DND-41 (cell line): ENCODE results near the gene NPRL2.

ENCODE experiments used
- ATAC-seq: fragments of 200-7000 bp; cut with Tn5 transposase; 3 replicates; pipeline ENCODE4 v1.9.1; 2021; ENCODE audit warnings: low read depth; ENCODE audit not compliant: insufficient read depth
- DNase-seq: peaks from one replicate; pipeline ENCODE4 v3.0.0-alpha.2; 2020
- H2AFZ ChIP-seq: 2 replicates; pipeline ENCODE4 v1.6.0; 2012; ENCODE audit warnings: low read depth, low read length
- H3K27ac ChIP-seq: 2 replicates; pipeline ENCODE4 v1.5.1; 2012; ENCODE audit warnings: low read length, inconsistent platforms
- H3K27me3 ChIP-seq: fragments of 200-600 bp; sonication (generic); 2 replicates; pipeline ENCODE4 v1.6.0; 2012; ENCODE audit warnings: low read length, mild to moderate bottlenecking, inconsistent platforms; ENCODE audit not compliant: insufficient read depth, poor library complexity
- H3K36me3 ChIP-seq: 2 replicates; pipeline ENCODE4 v1.5.1; 2012; ENCODE audit warnings: low read length, inconsistent platforms; ENCODE audit not compliant: insufficient read depth
- H3K4me1 ChIP-seq: 2 replicates; pipeline ENCODE4 v1.5.1; 2012; ENCODE audit warnings: mild to moderate bottlenecking, low read length; ENCODE audit not compliant: insufficient read depth
- H3K4me2 ChIP-seq: 2 replicates; pipeline ENCODE4 v1.6.0; 2012; ENCODE audit warnings: mild to moderate bottlenecking, moderate library complexity, low read length, inconsistent platforms; ENCODE audit not compliant: insufficient read depth
- H3K4me3 ChIP-seq, 2 experiments: fragments of 200-600 bp in 1 of 2; shearing (Covaris generic) in 1 of 2; 2 replicates each; pipeline ENCODE4 v1.5.1; 2012 to 2016; ENCODE audit warnings: inconsistent platforms in 2 of 2, low read length in 2 of 2, mild to moderate bottlenecking in 2 of 2, low read depth in 1 of 2, moderate library complexity in 1 of 2
- H3K79me2 ChIP-seq: 2 replicates; pipeline ENCODE4 v1.6.0; 2012; ENCODE audit warnings: low read length, inconsistent platforms; ENCODE audit not compliant: insufficient read depth
- H3K9ac ChIP-seq: 2 replicates; pipeline ENCODE4 v1.6.0; 2012; ENCODE audit warnings: low read depth, mild to moderate bottlenecking, inconsistent platforms, low read length, moderate library complexity
- H3K9me3 ChIP-seq: 2 replicates; pipeline ENCODE4 v1.5.1; 2012; ENCODE audit warnings: low read length, moderate library complexity, mild to moderate bottlenecking, inconsistent platforms; ENCODE audit not compliant: insufficient read depth, severe bottlenecking
- H4K20me1 ChIP-seq: 2 replicates; pipeline ENCODE4 v1.6.0; 2012; ENCODE audit warnings: low read length; ENCODE audit not compliant: insufficient read depth
- CTCF ChIP-seq: IDR thresholded peaks from 2 replicates; pipeline ENCODE4 v1.5.1; 2012; ENCODE audit warnings: borderline replicate concordance, low read length, moderate library complexity, mild to moderate bottlenecking; ENCODE audit not compliant: poor library complexity, severe bottlenecking; ENCODE audit errors: extremely low read depth
- EZH2 ChIP-seq: IDR thresholded peaks from 3 replicates; pipeline ENCODE4 v1.6.1; 2012; ENCODE audit warnings: borderline replicate concordance, low read depth, mild to moderate bottlenecking, moderate library complexity, low read length, inconsistent platforms; ENCODE audit not compliant: severe bottlenecking

NPRL2 gene

GRCh38 chr3:50380405-50381085 is 30.0 kb upstream of the NPRL2 start:
- DNase-seq (no peak), ATAC-seq (no peak)
- no peak overlapping the region for H3K4me3 ChIP-seq
- H3K9me3 ChIP-seq, result no peaks in the 10 kb centered on the region
- H3K79me2 ChIP-seq, result no peaks in the 10 kb centered on the region
- no peak overlapping the region for H3K4me2 ChIP-seq
- no peak overlapping the region for H3K9ac ChIP-seq
- H2AFZ ChIP-seq, result no peak overlapping the region
- TF ChIP-seq CTCF (no peak), EZH2 (no peak)
- H4K20me1 ChIP-seq, result peaks cover 7% of the 10 kb centered on the region; the same call in 1 of the 2 replicates
- no peaks in the 10 kb centered on the region for H3K36me3 ChIP-seq
- no peaks in the 10 kb centered on the region for H3K27me3 ChIP-seq
- no peak overlapping the region for H3K27ac ChIP-seq
- H3K4me1 ChIP-seq, result no peaks in the 10 kb centered on the region

- Histone ChIP-seq H3K9ac (no peak overlapping the region), H3K4me1 (no peaks in the 10 kb centered on the region), H3K36me3 (no peaks in the 10 kb centered on the region), H3K27ac (no peak overlapping the region), H3K9me3 (no peaks in the 10 kb centered on the region), H3K27me3 (no peaks in the 10 kb centered on the region), H3K4me2 (no peak overlapping the region), H3K79me2 (no peaks in the 10 kb centered on the region), H4K20me1 (peaks cover 2% of the 10 kb centered on the region; the same call in 1 of the 2 replicates), H2AFZ (no peak overlapping the region), H3K4me3 (no peak overlapping the region)
- DNase-seq (no peak), ATAC-seq (no peak)
- TF ChIP-seq EZH2, result no peak
- no peak for TF ChIP-seq CTCF
Observed at GRCh38 chr3:50378757-50379156, 28.2 kb upstream of the NPRL2 start.

- no peaks in the 10 kb centered on the region for H3K36me3 ChIP-seq
- no peaks in the 10 kb centered on the region for H3K27me3 ChIP-seq
- no peak overlapping the region for H2AFZ ChIP-seq
- ATAC-seq (no peak), DNase-seq (no peak)
- H4K20me1 ChIP-seq, result no peaks in the 10 kb centered on the region; the same call in 1 of the 2 replicates
- no peak overlapping the region for H3K4me2 ChIP-seq
- H3K27ac ChIP-seq, result no peak overlapping the region
- no peaks in the 10 kb centered on the region for H3K79me2 ChIP-seq
- H3K4me1 ChIP-seq, result 0 out of 2 replicates have a peak, but pooled peaks cover 2% of the 10 kb centered on the region
- no peaks in the 10 kb centered on the region for H3K9me3 ChIP-seq
- H3K4me3 ChIP-seq, result no peak overlapping the region
- no peak overlapping the region for H3K9ac ChIP-seq
- TF ChIP-seq EZH2 (no peak), CTCF (no peak)
Observed at GRCh38 chr3:50378024-50378423, 27.4 kb upstream of the NPRL2 start.
